H9 (cell line): ENCODE data around the gene TK1. TPM values are rescaled to one million over a fixed set of nuclear protein-coding genes. Genes with fewer than 3 reads are reported as not detected.

ENCODE experiments used
- DNase-seq: peaks from one replicate; pipeline ENCODE4 v3.0.0-alpha.2; 2017
- H2AFZ ChIP-seq: one replicate; pipeline ENCODE4 v1.6.1; 2013; ENCODE audit warnings: mild to moderate bottlenecking, low read length, control low read depth, moderate library complexity
- H2AK5ac ChIP-seq: 2 replicates; pipeline ENCODE4 v1.6.1; 2013; ENCODE audit warnings: low read length, control low read depth, mixed read lengths; ENCODE audit not compliant: insufficient read length
- H2BK120ac ChIP-seq: one replicate; pipeline ENCODE4 v1.6.1; 2013; ENCODE audit warnings: low read depth, mild to moderate bottlenecking, low read length, control low read depth, inconsistent platforms; ENCODE audit not compliant: poor library complexity, severe bottlenecking
- H2BK12ac ChIP-seq: 2 replicates; pipeline ENCODE4 v1.6.1; 2013; ENCODE audit warnings: low read length, control low read depth, mixed read lengths, low read depth; ENCODE audit not compliant: insufficient read length
- H2BK15ac ChIP-seq: 2 replicates; pipeline ENCODE4 v1.6.1; 2013; ENCODE audit warnings: low read depth, low read length, control low read depth
- H2BK20ac ChIP-seq: one replicate; pipeline ENCODE4 v1.6.1; 2013; ENCODE audit warnings: low read depth, mild to moderate bottlenecking, low read length, control low read depth, inconsistent platforms; ENCODE audit not compliant: poor library complexity, severe bottlenecking
- H2BK5ac ChIP-seq: 2 replicates; pipeline ENCODE4 v1.6.1; 2013; ENCODE audit warnings: low read length, control low read depth, mixed read lengths; ENCODE audit not compliant: insufficient read length
- H3K14ac ChIP-seq: 2 replicates; pipeline ENCODE4 v1.6.1; 2013; ENCODE audit warnings: low read length, control low read depth; ENCODE audit not compliant: insufficient read depth
- H3K18ac ChIP-seq: 2 replicates; pipeline ENCODE4 v1.6.1; 2013; ENCODE audit warnings: low read depth, mild to moderate bottlenecking, mixed read lengths, low read length, control low read depth; ENCODE audit not compliant: insufficient read length
- H3K23ac ChIP-seq: 2 replicates; pipeline ENCODE4 v1.6.1; 2013; ENCODE audit warnings: low read length, control low read depth, mixed read lengths, low read depth; ENCODE audit not compliant: insufficient read length
- H3K23me2 ChIP-seq: 2 replicates; pipeline ENCODE4 v1.6.1; 2013; ENCODE audit warnings: low read depth, mild to moderate bottlenecking, mixed read lengths, low read length, control low read depth; ENCODE audit not compliant: insufficient read length, poor library complexity, severe bottlenecking
- H3K27ac ChIP-seq: 2 replicates; pipeline ENCODE4 v1.5.1; 2013; ENCODE audit warnings: low read length, control low read depth, mixed read lengths, low read depth; ENCODE audit not compliant: insufficient read length
- H3K27me3 ChIP-seq: 2 replicates; pipeline ENCODE4 v1.6.1; 2013; ENCODE audit warnings: low read length, control low read depth, inconsistent platforms; ENCODE audit not compliant: insufficient read depth
- H3K4ac ChIP-seq: 2 replicates; pipeline ENCODE4 v1.6.1; 2013; ENCODE audit warnings: low read depth, mild to moderate bottlenecking, control low read depth, inconsistent platforms, low read length, moderate library complexity
- H3K4me1 ChIP-seq: 2 replicates; pipeline ENCODE4 v1.6.1; 2013; ENCODE audit warnings: low read length, control low read depth, inconsistent platforms; ENCODE audit not compliant: insufficient read depth
- H3K4me2 ChIP-seq: 2 replicates; pipeline ENCODE4 v1.6.1; 2013; ENCODE audit warnings: low read length, control low read depth, mixed read lengths; ENCODE audit not compliant: insufficient read length, insufficient read depth
- H3K56ac ChIP-seq: 2 replicates; pipeline ENCODE4 v1.6.1; 2013; ENCODE audit warnings: low read depth, mild to moderate bottlenecking, mixed read lengths, low read length, control low read depth; ENCODE audit not compliant: insufficient read length
- H3K79me1 ChIP-seq: 2 replicates; pipeline ENCODE4 v1.6.1; 2013; ENCODE audit warnings: low read depth, mild to moderate bottlenecking, moderate library complexity, low read length, control low read depth, inconsistent platforms; ENCODE audit not compliant: insufficient read depth, poor library complexity, severe bottlenecking
- H3K79me2 ChIP-seq: 2 replicates; pipeline ENCODE4 v1.6.1; 2013; ENCODE audit warnings: low read length, control low read depth, inconsistent platforms; ENCODE audit not compliant: insufficient read depth
- H3K9ac ChIP-seq: 2 replicates; pipeline ENCODE4 v1.6.1; 2013; ENCODE audit warnings: low read length, control low read depth, mixed read lengths; ENCODE audit not compliant: insufficient read length; ENCODE audit errors: extremely low read depth
- H3K9me3 ChIP-seq: one replicate; pipeline ENCODE4 v1.6.1; 2013; ENCODE audit warnings: low read depth, low read length, inconsistent platforms; ENCODE audit not compliant: control insufficient read depth
- H3T11ph ChIP-seq: one replicate; pipeline ENCODE4 v1.6.1; 2013; ENCODE audit warnings: mild to moderate bottlenecking, low read length, control low read depth, inconsistent platforms
- H4K20me1 ChIP-seq: one replicate; pipeline ENCODE4 v1.6.1; 2013; ENCODE audit not compliant: control insufficient read depth, insufficient read length, insufficient read depth
- H4K5ac ChIP-seq: 2 replicates; pipeline ENCODE4 v1.6.1; 2013; ENCODE audit warnings: low read depth, mild to moderate bottlenecking, mixed read lengths, low read length, control low read depth; ENCODE audit not compliant: insufficient read length
- H4K8ac ChIP-seq: replicated peaks from 2 replicates; pipeline ENCODE4 v1.6.1; 2013; ENCODE audit warnings: low read length, control low read depth, mixed read lengths, low read depth; ENCODE audit not compliant: insufficient read length
- H4K91ac ChIP-seq: 2 replicates; pipeline ENCODE4 v1.6.1; 2013; ENCODE audit warnings: low read depth, mild to moderate bottlenecking, moderate library complexity, mixed read lengths, low read length, control low read depth; ENCODE audit not compliant: insufficient read length
- H3K27ac Mint-ChIP-seq, 3 experiments: 2 replicates in 2 of 3; 3 replicates in 1 of 3; pipeline ENCODE4 v1.8.0; 2020 to 2021; ENCODE audit warnings: mixed read lengths in 3 of 3, mild to moderate bottlenecking in 1 of 3, moderate library complexity in 1 of 3
- H3K27me3 Mint-ChIP-seq: 2 replicates; pipeline ENCODE4 v1.8.0; 2021; ENCODE audit warnings: low read depth, mild to moderate bottlenecking, moderate library complexity, mixed read lengths
- H3K36me3 Mint-ChIP-seq, 3 experiments: 2 replicates in 2 of 3; 3 replicates in 1 of 3; pipeline ENCODE4 v1.8.0; 2020 to 2021; ENCODE audit warnings: low read depth in 3 of 3, mixed read lengths in 3 of 3; ENCODE audit not compliant: insufficient read depth in 1 of 3
- H3K4me1 Mint-ChIP-seq, 2 experiments: 2 replicates each; pipeline ENCODE4 v1.8.0; 2020; ENCODE audit warnings: mixed read lengths in 2 of 2
- H3K4me3 Mint-ChIP-seq, 2 experiments: 2 replicates in 1 of 2; 3 replicates in 1 of 2; pipeline ENCODE4 v1.8.0; 2020 to 2021; ENCODE audit warnings: mild to moderate bottlenecking in 2 of 2, mixed read lengths in 2 of 2, moderate library complexity in 1 of 2
- H3K9me3 Mint-ChIP-seq, 2 experiments: 2 replicates in 1 of 2; 3 replicates in 1 of 2; pipeline ENCODE4 v1.8.0; 2020; ENCODE audit warnings: mild to moderate bottlenecking in 2 of 2, mixed read lengths in 2 of 2, moderate library complexity in 1 of 2
- CTCF ChIP-seq: fragments of 200-600 bp; sonication (generic); conservative IDR thresholded peaks from 3 replicates; pipeline ENCODE4 v1.8.0; 2021; ENCODE audit warnings: antibody characterized with exemption, mild to moderate bottlenecking
- WGBS: extraction: QIAGEN DNeasy Blood & Tissue Kit; methylation state at CpG from one replicate; pipeline ENCODE4 v1.1.7; 2013; ENCODE audit warnings: missing lambda C conversion rate, low lambda C conversion rate, mixed read lengths; ENCODE audit not compliant: insufficient read length; ENCODE audit errors: extremely low coverage; 5-methylcytosine and 5-hydroxymethylcytosine counted together
- total RNA-seq: library from RNA; stranded (reverse); gene quantifications from 2 replicates; pipeline ENCODE4 v1.2.1, GENCODE V29; 2021

TK1 gene
- total RNA-seq, 1 experiment from 2014 or later: 95.8 TPM

- WGBS: no CpG with 5 or more reads among the region's 20 CpGs
- no peak overlapping the region for H3K23ac ChIP-seq
- no peak overlapping the region for H3K18ac ChIP-seq
- no peak overlapping the region for H3K27ac Mint-ChIP-seq
- no peaks in the 10 kb centered on the region for H3K79me2 ChIP-seq
- no peaks in the 10 kb centered on the region for H3K27me3 ChIP-seq
- no peak for DNase-seq
- H3K4me1 ChIP-seq: peaks cover 3% of the 10 kb centered on the region; the same call in 1 of the 2 replicates
- H4K5ac ChIP-seq: no peak overlapping the region
- H3K14ac ChIP-seq: no peak overlapping the region
- H4K91ac ChIP-seq: no peak overlapping the region
- no peak overlapping the region for H3T11ph ChIP-seq
- no peaks in the 10 kb centered on the region for H3K9me3 ChIP-seq
- H3K56ac ChIP-seq: no peak overlapping the region
- 0 out of 2 replicates have a peak overlapping the region, but pooled peaks have one; percentile 15 for H2BK15ac ChIP-seq
- H3K9me3 Mint-ChIP-seq: no peaks in the 10 kb centered on the region; a peak in 1 of 5 replicates
- H3K27ac ChIP-seq: no peak overlapping the region
- no peak overlapping the region for H3K4ac ChIP-seq
- H3K4me1 Mint-ChIP-seq: peaks cover 3 to 27% of the 10 kb centered on the region in 2 experiments
- no peaks in the 10 kb centered on the region for H3K79me1 ChIP-seq
- H3K4me2 ChIP-seq: no peak overlapping the region
- no peak for TF ChIP-seq CTCF
- no peak overlapping the region for H2BK120ac ChIP-seq
- H2BK5ac ChIP-seq: no peak overlapping the region
- H3K27me3 Mint-ChIP-seq: peaks cover 4% of the 10 kb centered on the region
- H3K9ac ChIP-seq: no peak overlapping the region
- H2BK20ac ChIP-seq: no peak overlapping the region
- no peak overlapping the region for H2AFZ ChIP-seq
- no peak overlapping the region; a peak in 1 of 5 replicates for H3K4me3 Mint-ChIP-seq
- H3K36me3 Mint-ChIP-seq: no peaks in the 10 kb centered on the region
- no peak overlapping the region for H2AK5ac ChIP-seq
- no peak overlapping the region for H4K8ac ChIP-seq
- no peaks in the 10 kb centered on the region for H3K23me2 ChIP-seq
- H4K20me1 ChIP-seq: no peaks in the 10 kb centered on the region
- no peak overlapping the region for H2BK12ac ChIP-seq
These were observed 45.3 kb downstream of the TK1 start for GRCh38 chr17:78141437-78142118.
